NAMALWA (cell line): Measurements from ENCODE around the gene EP400.
"Not testable (repeated sequence)": the region's sequence is repeated elsewhere in the genome, so short reads cannot be mapped to it uniquely, and the experiment has no call there.

ENCODE experiments used
- DNase-seq: peaks from one replicate; pipeline ENCODE4 v3.0.0-alpha.2; 2015; ENCODE audit warnings: low spot score

The EP400 gene

DNA sequence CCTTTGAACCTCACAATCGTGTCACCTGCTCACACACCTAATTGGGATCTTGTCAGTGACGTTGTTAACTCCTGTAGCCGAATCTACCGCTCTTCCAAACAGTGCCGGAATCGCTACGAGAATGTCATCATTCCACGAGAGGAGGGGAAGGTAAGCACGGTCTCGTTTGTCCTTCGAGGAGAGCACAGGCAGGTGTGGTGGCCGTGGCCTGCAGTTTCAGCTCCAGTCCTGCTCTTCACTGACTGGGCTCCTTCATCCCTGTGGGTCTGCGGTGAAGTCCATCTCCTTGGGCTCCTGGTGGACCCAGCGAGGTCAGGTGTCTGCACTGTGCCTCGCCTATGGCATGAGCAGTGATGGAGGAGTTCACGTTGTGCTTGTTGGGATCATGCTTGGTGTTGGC is 96.0 kb downstream of the EP400 start:
- DNase-seq: no peak

DNA sequence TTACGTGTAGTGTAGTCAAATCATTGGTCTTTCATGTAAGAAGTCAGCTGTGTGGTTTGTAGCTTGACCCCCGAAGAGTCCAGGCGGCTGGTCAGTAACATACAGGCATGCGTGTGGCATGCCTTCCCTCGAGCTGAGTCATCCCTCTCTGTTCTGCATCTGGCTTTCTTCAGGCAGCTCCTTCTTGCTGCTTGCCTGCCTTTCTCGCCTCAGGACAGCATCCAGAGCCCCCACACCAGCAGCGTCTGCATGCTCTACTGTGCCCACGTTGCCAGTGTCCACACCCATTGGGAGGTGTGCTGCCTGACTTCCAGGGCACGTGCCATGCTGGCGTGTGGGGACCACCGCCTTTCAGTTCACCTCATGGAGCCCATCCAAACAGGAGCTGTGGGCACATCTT is 96.8 kb downstream of the EP400 start:
- DNase-seq: no peak

DNA sequence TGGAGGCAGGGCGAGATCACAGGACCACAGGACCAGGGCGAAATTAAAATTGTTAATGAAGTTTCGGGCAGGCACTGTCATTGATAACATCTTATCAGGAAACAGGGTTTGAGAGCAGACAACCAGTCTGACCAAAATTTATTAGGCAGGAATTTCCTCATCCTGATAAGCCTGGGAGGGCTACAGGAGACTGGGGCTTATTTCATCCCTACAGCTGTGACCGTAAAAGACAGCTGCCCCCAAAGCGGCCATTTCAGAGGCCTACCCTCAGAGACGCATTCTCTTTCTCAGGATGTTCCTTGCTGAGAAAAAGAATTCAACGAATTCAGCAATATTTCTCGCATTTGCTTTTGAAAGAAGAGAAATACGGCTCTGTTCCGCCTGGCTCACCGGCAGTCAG is 97.9 kb downstream of the EP400 start:
- not testable (repeated sequence) for DNase-seq

DNA sequence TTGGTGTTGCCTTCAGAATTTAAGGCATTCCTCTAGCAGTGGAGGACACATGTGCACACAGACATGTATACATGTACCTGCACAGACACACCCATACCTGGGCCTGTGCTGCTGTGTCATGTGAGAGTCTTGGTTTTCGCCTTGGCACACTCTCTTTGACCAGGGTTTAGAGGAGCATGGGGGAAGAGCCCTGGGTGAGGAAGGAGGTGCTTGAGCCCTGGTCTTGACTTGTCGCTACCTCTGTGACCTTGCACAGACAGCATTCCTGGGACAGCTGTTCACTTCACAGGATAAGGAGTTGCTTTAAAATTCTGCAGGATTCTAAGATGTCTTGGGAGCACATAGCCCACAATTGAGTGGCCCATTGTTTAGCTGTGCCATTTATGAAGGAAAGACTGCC is 99.7 kb downstream of the EP400 start:
- no peak for DNase-seq

DNA sequence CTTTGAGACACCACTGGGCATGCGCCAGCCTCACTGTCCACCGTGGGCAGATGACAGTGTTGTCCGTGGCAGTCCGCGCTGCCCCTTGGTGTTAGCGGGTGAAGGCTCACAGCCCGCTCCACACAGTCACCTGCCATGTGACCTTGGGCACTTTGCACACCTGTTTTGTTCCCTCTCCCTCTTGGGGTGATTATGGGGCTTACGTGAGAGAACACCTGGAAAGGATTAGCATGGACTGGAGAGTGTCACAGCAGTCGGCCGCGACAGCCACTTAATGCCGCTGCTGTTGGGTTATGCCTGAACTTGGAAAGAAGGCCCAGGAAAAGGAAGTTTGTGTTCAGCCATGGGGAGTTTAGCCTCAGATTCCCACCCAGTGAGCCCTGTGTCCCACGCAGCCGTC is 100.1 kb downstream of the EP400 start:
- DNase-seq: no peak

DNA sequence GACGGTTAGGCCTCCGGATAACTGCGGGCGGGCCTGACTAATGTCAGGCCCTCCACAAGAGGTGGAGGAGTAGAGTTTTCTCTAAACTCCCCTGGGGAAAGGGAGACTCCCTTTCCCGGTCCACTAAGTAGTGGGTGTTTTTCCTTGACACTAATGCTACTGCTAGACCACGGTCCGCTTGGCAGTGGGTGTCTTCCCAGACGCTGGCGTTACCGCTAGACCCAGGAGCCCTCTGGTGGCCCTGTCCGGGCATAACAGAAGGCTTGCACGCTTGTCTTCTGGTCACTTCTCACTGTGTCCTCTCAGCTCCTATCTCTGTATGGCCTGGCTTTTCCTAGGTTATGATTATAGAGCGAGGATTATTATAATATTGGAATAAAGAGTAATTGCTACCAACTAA is 102.0 kb downstream of the EP400 start:
- DNase-seq: peak; percentile 31

DNA sequence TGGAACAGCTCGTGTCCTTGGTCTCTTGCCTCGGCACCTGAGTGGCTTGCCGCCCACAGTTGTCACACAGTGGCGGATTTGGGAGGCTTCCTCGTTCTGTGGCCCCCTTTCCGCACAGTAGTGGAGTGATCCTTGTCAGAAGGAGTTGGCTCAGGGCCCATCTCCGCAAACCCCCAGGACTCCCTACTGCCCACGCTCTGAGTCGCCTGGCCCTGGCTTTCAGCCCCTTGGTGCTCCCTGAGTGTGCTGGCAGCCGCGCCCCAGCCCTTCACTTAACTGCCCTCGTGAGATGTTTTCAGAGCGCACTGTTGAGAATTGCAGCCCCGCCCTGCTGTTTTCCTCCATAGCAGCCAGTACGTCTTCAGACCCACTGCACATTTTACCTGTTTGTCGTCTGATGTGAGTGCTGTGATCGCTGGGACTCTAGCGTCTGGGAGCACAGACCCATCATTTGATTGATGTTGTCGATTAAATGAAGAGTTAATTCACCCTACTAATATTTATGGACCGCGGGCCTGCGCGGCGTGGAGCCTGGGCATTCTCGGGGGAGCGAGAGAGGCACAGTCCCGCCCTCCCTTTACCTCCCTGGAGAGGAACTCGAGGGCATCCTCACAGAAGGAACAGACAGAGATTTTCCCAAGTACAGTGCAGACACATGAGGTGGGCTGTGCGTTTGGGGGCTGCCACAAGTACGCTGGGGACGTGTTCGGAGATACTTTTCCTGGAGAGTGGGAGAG is 102.6 kb downstream of the EP400 start:
- no peak for DNase-seq

DNA sequence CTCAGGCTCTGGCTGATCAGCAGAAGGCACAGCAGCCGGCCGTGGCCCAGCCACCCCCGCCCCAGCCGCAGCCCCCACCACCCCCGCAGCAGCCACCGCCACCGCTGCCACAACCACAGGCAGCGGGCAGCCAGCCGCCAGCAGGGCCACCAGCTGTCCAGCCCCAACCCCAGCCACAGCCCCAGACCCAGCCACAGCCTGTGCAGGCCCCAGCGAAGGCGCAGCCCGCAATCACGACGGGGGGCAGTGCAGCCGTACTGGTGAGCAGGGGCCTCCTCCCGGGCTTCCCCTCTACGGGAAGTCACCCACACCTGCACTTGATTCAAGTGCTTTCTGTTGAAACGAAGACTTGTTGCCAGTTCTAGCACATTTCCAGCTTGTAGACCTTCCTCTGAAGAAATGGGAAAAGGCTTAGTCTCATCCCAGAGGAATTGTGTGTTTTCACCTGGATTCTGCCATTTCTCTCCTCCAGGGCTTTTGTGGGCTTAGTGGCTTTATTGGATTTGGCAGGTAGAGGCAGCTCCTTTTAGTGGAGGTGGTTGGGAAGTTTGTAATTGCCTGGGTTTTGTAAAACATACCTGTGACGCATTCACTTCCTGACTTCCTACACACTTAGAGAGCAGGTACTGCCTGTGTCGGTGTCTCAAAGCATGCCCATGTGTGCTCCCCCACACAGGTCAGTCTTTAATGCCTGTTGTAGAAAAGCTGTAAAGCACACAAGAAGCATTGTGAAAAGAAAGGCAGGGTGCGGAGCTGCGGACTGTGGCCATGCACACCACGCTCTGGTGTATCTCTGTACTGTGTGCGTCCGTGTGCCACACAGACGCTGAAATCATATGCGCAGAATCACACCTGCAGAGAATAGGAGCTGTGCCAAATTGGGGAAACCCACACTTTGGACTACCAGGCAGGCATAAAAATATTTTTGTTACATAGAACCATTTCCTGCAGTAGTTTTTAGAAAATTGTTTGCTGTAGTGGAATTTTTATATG is 103.9 kb downstream of the EP400 start:
- DNase-seq: no peak

DNA sequence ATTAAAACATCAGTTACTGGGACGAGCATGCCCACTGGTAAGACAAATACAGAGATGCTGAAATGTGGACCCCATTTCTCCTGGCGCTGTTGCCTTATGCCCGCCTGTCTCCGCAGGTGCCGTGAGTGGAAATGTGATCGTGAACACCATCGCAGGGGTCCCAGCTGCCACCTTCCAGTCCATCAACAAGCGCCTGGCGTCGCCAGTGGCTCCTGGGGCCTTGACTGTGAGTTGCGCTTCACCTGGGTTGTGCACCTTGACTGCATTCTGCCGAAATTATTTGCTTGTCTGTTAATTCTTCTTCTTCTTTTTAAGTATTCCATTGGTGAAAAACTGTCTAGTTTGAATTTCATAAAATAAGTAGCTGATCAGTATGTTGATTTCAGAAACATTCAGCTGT is 105.2 kb downstream of the EP400 start:
- DNase-seq: no peak

DNA sequence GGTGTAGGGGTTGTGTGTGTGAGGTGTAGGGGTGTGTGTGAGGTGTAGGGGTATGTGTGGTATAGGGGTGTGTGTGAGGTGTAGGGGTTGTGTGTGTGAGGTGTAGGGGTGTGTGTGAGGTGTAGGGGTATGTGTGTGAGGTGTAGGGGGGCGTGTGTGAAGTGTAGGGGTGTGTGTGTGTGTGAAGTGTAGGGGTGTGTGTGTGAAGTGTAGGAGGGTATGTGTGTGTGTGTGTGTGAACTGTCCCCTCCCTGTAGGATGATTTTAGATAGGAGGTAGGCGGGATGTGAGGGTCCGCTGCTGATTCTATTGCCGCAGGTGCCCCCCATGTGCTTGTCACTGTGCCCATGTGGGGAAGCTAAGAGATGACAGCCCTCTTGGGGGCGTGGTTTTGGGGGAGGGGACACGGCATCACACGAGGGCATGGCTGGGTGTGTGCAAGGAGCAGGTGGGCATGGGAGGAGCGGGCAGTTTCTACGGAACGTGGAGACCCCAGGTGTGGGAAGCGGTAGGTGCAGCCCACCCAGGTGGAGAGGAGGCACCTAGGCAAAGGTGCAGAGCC is 105.9 kb downstream of the EP400 start:
- no peak for DNase-seq

DNA sequence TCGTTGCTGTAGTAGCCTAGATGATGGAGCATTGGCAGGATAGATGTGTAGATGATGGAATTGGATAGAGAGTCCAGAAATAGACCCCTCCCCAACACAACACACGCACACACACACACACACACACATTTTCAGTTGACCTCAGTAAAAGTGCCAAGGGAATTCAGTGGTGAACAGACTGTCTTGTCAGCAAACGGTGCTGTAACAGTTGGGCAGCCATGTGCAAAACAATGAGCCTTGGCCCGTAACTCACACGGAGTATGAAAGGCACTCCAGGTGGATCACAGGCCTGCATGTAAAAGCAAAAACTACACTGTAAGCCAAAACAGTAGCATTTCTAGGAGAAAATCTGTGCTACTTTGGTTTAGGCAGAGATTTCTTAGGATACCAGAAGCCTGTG is 106.6 kb downstream of the EP400 start:
- DNase-seq: no peak

DNA sequence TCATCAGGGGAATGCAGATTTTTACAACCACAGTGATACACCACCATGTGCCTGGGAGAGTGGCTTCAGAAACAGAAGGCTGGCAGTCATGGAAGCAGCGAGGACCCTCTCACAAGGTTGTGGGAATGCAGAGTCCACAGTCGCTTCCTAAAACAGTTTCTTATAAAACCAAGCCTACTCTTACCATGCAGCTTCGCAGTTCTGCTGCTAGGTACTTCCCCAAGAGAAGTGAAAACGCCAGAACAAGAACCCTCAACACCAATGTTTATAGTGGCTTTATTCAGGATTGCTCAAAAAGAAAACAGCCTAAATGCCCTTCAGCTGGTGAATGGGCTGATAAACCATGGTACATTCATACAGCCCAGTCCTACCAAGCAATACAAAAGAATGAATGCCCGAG is 107.2 kb downstream of the EP400 start:
- DNase-seq: no peak

DNA sequence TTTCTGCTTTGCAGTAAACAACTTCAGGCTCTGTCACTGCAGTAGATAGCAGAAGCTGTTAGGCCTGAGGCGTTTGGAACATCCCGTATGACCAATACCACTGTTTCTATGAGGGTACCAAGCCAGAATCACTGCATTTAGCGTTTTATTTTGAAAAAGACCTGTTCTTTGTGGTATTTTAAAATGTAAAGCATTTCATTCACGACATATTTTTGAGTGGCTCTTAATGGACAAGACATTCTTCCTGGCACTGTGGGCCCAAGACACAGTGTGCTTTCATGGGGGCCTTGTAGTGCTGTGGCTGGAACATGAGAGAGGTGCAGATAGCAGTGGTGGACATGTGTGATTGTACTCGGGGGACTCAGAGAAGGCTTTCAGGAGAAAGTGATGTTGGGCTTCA is 107.9 kb downstream of the EP400 start:
- DNase-seq: no peak

DNA sequence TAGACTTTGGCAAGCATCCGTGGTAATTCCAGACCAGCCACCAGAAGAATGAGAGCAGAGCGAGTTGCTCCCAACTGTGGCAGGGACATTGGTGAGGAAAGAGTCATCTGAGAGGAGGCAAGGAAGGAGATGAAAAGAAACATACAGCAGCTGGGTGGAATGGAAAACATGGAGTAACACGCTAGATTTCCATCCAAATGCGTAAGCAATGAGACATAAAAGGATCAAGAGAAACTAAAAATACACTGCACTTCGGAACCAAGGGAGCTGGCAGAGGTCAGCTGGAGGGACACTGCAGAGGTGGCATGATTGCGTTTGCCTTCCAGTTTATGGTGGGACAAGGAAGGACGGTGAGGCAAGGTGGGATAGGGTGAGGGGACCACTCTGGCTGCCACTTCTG is 111.5 kb downstream of the EP400 start:
- DNase-seq: no peak

DNA sequence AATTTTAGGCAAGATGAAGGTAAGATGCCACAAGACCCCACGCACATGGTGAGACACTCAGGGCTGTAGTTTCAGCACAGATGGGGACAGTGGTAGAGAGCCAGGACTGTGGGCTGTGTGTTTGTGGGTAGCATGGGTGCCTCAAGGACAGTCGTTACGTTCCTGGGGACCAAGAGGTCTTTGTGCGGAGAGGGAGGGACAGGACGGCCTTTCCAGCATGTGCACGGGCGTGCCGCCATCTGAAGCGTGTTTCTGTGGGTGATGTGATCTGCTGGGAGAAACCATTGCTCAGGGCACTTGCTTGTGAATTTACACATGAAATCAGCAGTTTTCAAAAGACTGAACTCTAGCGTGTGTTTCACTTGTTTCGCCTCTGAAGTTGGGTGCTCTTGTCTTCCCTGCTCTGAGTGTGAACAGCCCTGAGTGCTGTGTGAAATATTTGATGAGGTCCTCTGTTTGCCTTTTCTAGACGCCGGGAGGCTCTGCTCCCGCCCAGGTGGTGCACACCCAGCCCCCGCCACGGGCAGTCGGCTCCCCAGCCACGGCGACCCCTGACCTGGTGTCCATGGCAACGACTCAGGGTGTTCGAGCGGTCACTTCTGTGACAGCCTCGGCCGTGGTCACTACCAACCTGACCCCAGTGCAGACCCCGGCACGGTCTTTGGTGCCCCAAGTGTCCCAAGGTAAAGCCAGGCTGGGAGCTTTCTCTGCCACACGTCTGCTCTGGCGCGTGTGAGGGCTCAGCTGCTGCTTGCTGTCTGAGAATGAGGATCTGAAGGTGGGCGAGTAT is 112.1 kb downstream of the EP400 start:
- DNase-seq: no peak

DNA sequence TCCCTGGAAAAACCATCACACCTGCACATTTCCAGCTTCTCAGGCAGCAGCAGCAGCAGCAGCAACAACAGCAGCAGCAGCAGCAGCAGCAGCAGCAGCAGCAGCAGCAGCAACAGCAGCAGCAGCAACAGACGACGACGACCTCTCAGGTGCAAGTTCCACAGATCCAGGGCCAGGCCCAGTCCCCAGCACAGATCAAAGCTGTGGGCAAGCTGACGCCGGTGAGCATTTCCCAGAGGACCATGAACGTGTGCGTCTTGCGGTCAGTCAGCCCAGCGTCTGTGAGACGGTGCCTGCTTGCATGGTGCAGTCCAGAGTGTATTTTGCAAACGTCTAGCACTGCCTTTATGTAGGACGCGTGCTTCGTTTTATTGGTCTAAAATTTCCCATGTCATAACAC is 112.7 kb downstream of the EP400 start:
- no peak for DNase-seq

DNA sequence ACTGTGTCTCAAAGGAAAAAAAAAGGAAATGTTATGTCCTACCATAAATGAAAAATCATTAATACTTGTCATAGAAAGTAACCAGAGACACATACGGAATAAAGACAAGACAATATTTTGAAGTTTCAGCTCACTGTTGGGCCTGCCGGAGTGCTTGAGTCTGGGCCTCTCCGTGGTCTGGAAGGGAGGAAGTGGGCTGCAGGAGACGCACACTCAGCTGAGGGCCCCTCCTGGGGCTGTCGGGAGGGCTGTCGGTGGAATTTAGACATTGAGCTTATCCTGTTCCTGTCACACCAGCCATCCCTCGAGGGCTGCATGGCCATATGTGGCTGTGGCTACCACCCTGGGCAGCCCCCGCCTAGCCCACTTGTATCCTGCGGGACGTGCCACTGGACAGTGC is 113.7 kb downstream of the EP400 start:
- DNase-seq: no peak

DNA sequence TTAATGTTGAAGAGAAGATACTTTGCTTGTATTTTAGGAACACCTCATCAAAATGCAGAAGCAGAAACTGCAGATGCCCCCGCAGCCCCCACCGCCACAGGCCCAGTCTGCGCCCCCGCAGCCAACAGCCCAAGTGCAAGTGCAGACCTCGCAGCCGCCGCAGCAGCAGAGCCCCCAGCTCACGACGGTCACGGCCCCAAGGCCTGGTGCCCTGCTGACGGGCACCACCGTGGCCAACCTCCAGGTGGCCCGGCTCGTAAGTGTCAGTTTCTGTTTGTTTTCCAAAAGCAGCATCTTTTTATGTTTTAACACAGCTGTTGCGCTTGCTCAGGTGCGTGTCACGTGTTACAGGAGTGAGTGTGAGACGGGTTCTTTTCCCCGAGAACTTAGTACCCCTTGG is 114.9 kb downstream of the EP400 start:
- DNase-seq: no peak

DNA sequence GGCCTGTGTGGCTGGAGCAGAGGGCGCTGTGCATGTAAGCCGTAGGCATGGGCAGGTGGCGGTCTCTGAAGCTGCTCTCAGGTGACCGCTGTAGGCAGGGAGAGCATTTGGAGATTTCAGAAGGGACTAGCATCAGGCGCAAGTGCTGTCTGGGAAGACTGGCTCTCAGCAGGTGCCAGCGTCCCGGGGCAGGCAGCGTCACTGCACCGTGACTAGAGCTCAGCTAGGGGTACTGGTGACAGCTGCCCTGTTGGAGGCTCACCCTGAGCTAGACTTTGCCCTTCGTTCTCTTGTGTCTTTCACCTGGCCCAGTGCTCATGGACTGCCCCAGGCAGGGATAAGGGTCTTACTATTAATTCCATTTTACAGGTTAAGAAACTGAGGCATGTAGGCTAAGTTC is 115.5 kb downstream of the EP400 start:
- DNase-seq: no peak

DNA sequence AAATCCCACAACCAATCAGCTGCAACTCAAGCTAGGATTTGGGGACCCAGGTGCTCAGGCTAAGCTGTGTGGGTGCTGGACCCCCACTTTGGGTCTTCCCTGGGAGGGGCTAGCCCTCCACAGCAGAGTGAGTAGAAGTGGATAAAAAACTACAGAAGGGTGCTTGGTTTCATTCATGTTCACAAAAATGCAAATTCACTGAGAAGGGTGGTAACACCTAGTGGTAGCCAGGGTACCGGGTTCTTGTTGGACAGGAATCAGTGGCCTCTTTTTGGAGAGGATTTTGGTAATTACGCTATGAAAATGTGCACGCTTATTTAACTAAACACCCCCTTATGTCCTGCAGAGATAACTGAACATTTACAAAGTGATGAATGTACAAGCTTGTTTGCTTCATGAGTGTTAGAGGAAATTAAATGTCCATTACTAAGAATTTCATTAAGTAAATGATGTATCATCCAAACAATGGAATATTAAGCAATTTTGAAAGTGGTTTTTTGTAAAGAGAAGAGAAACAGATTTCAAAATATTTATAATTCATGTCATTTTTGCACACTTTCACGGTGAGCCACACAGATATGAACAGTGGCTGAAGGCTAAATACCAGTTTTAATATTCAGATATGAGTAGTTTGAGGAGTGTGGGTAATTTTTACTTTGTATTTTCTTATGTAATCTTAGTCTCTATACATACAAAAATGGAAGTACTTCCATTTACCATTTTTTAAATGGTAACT is 116.0 kb downstream of the EP400 start:
- no peak for DNase-seq

DNA sequence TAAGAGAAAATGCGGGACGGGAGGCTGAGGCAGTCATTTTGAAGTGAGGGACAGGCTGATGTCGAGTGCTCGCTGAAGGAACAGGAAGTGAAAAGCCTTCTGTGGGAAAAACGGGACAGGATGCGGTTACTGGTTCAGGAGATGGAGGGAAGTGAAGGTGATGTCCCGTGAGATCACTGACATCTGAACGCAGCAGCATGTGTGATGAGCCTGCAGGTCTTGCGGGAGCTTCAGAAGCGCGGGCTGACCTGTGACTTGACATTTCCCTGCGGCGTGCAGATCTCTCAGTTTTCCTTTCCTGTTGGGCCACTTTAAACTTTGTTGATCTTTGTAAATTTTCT is 116.6 kb downstream of the EP400 start:
- DNase-seq: peak; percentile 55

DNA sequence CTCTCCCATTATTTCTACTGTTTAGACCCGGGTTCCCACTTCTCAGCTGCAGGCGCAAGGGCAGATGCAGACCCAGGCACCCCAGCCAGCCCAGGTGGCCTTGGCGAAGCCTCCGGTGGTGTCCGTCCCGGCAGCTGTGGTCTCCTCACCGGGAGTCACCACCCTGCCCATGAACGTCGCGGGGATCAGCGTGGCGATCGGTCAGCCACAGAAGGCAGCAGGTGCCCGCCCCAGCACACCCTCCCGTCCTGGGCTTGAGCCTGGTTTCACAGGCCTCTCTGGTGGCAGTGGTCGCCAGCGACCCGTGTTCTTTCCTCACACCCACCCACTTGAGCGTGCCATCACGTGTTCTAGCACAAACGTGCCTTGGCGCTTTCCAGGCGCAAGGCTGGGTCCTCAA is 117.0 kb downstream of the EP400 start:
- DNase-seq: no peak
